ENCODE data around the gene CNPY3. TPM values are rescaled to one million over a fixed set of nuclear protein-coding genes. Genes with fewer than 3 reads are reported as not detected.
A peak's percentile ranks its signal among the peaks of the same experiment; 100 is the strongest.

The CNPY3 gene
- total RNA-seq, 1 donor from 2014 or later: 38.0 TPM

GRCh38 chr6:42974919-42975505, 45.7 kb downstream of the CNPY3 start:
- Histone ChIP-seq H3K4me3 (no peak overlapping the region), H3K27ac (no peak overlapping the region), H3K4me2 (no peak overlapping the region), H3K36me3 (no peaks in the 10 kb centered on the region), H3K79me2 (ENCODE audit: low read depth) (peaks cover 12% of the 10 kb centered on the region), H3K9ac (no peak overlapping the region), H4K20me1 (ENCODE audit: low read depth) (peaks cover 4% of the 10 kb centered on the region), H3K27me3 (no peaks in the 10 kb centered on the region), H2AFZ (replicated peaks) (no peak overlapping the region), H3K4me1 (peaks cover 9% of the 10 kb centered on the region), H3F3A (ENCODE audit: low read depth) (peaks cover 9% of the 10 kb centered on the region), H3K9me3 (ENCODE audit: low read depth) (no peaks in the 10 kb centered on the region)
- Mint-ChIP-seq H3K4me1 (peaks cover 20% of the 10 kb centered on the region), H3K4me3 (no peak overlapping the region), H3K9me3 (no peaks in the 10 kb centered on the region), H3K36me3 (peaks cover 6% of the 10 kb centered on the region), H3K27ac (no peak overlapping the region), H3K27me3 (ENCODE audit: insufficient read depth, low read depth) (peaks cover 4% of the 10 kb centered on the region)
- TF ChIP-seq EZH2 (IDR thresholded peaks at IDR 0.05) (no peak), CTCF (IDR thresholded peaks at IDR 0.05) (no peak), EZH2phosphoT487 (IDR thresholded peaks at IDR 0.05) (no peak)
- DNase-seq (ENCODE audit: low spot score): no peak

- H3K27ac ChIP-seq: no peak overlapping the region
- peaks cover 12% of the 10 kb centered on the region for H3K79me2 ChIP-seq (ENCODE audit: low read depth)
- peak overlapping the region; percentile 61 for H2AFZ ChIP-seq (replicated peaks)
- H3K9me3 ChIP-seq (ENCODE audit: low read depth): no peaks in the 10 kb centered on the region
- no peak for TF ChIP-seq EZH2phosphoT487 (IDR thresholded peaks at IDR 0.05)
- no peak for TF ChIP-seq CTCF (IDR thresholded peaks at IDR 0.05)
- TF ChIP-seq EZH2 (IDR thresholded peaks at IDR 0.05): no peak
- H3K4me3 Mint-ChIP-seq: peak overlapping the region; percentile 88
- peaks cover 4% of the 10 kb centered on the region for H3K27me3 Mint-ChIP-seq (ENCODE audit: insufficient read depth, low read depth)
- peak overlapping the region; percentile 99 for H3K4me3 ChIP-seq
- H3F3A ChIP-seq (ENCODE audit: low read depth): peaks cover 12% of the 10 kb centered on the region
- no peaks in the 10 kb centered on the region for H3K36me3 ChIP-seq
- H3K27ac Mint-ChIP-seq: no peak overlapping the region
- H3K27me3 ChIP-seq: no peaks in the 10 kb centered on the region
- peak; percentile 48 for DNase-seq (ENCODE audit: low spot score)
- peaks cover 6% of the 10 kb centered on the region for H3K36me3 Mint-ChIP-seq
- no peaks in the 10 kb centered on the region for H3K9me3 Mint-ChIP-seq
- peak overlapping the region; percentile 72 for H3K9ac ChIP-seq
- peaks cover 4% of the 10 kb centered on the region for H4K20me1 ChIP-seq (ENCODE audit: low read depth)
- H3K4me1 ChIP-seq: peaks cover 9% of the 10 kb centered on the region
- H3K4me1 Mint-ChIP-seq: peaks cover 19% of the 10 kb centered on the region
- H3K4me2 ChIP-seq: peak overlapping the region; percentile 100
These were observed 49.2 kb downstream of the CNPY3 start for GRCh38 chr6:42978487-42978838.

GRCh38 chr6:42978839-42979522, 49.7 kb downstream of the CNPY3 start, which contains the start of gene PEX6:
TSS of gene PEX6 (minus strand) at chr6:42979181. CDS start at chr6:42979150, 31 bp downstream.
- Histone ChIP-seq H3K4me1 (peaks cover 9% of the 10 kb centered on the region), H3K4me3 (peak within 1 kb of the TSS; percentile 99), H3K9ac (peak within 1 kb of the TSS; percentile 72), H2AFZ (replicated peaks) (peak within 1 kb of the TSS; percentile 61), H3K4me2 (peak within 1 kb of the TSS; percentile 100), H3F3A (ENCODE audit: low read depth) (peaks cover 17% of the 10 kb centered on the region), H3K36me3 (no peaks in the 10 kb centered on the region), H3K9me3 (ENCODE audit: low read depth) (no peaks in the 10 kb centered on the region), H3K27ac (no peak within 1 kb of the TSS), H3K79me2 (ENCODE audit: low read depth) (peaks cover 12% of the 10 kb centered on the region), H4K20me1 (ENCODE audit: low read depth) (peaks cover 4% of the 10 kb centered on the region), H3K27me3 (no peaks in the 10 kb centered on the region)
- Mint-ChIP-seq H3K4me1 (peaks cover 24% of the 10 kb centered on the region), H3K27ac (peak within 1 kb of the TSS; percentile 97), H3K36me3 (peaks cover 2% of the 10 kb centered on the region), H3K27me3 (ENCODE audit: insufficient read depth, low read depth) (peaks cover 4% of the 10 kb centered on the region), H3K4me3 (peak within 1 kb of the TSS; percentile 89), H3K9me3 (no peaks in the 10 kb centered on the region)
- TF ChIP-seq EZH2 (IDR thresholded peaks at IDR 0.05) (peak; percentile 62), EZH2phosphoT487 (IDR thresholded peaks at IDR 0.05) (no peak), CTCF (IDR thresholded peaks at IDR 0.05) (no peak)
- peak; percentile 95 for DNase-seq (ENCODE audit: low spot score)

All from neural progenitor cell (in vitro differentiated cells).